GM12801 (cell line): ENCODE measurements around the gene ARV1.

Experiments used
- TF ChIP-seq, protein P1 (sequence below): IDR thresholded peaks from one replicate; pipeline ENCODE4 v1.5.1; 2011; ENCODE audit warnings: control low read depth; ENCODE audit not compliant: insufficient read length; ENCODE audit errors: extremely low read depth

Gene ARV1

DNA sequence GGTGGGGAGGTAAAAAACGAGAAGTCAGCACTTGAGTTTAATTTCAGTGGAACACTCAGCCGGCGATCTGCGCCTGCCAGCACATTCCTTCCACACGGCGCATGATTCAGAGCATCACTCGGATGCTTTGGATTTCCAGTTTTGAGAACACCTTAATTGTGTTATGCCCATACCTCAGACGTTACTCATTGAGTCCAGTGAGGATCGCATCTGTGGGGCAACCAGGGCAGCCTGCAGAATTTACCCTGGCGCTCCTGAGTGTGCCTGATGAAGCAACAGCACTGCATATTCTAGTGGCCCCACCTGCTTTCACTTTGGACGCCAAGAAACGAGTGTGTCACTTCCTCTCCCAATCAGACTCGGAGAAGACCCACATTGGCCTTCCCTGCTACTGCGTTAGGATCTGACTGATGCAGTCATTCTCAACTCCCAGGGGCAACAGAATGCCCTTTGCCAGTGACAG is 41.3 kb downstream of the ARV1 start:
- TF ChIP-seq, protein P1, sequence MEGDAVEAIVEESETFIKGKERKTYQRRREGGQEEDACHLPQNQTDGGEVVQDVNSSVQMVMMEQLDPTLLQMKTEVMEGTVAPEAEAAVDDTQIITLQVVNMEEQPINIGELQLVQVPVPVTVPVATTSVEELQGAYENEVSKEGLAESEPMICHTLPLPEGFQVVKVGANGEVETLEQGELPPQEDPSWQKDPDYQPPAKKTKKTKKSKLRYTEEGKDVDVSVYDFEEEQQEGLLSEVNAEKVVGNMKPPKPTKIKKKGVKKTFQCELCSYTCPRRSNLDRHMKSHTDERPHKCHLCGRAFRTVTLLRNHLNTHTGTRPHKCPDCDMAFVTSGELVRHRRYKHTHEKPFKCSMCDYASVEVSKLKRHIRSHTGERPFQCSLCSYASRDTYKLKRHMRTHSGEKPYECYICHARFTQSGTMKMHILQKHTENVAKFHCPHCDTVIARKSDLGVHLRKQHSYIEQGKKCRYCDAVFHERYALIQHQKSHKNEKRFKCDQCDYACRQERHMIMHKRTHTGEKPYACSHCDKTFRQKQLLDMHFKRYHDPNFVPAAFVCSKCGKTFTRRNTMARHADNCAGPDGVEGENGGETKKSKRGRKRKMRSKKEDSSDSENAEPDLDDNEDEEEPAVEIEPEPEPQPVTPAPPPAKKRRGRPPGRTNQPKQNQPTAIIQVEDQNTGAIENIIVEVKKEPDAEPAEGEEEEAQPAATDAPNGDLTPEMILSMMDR, result no peak

DNA sequence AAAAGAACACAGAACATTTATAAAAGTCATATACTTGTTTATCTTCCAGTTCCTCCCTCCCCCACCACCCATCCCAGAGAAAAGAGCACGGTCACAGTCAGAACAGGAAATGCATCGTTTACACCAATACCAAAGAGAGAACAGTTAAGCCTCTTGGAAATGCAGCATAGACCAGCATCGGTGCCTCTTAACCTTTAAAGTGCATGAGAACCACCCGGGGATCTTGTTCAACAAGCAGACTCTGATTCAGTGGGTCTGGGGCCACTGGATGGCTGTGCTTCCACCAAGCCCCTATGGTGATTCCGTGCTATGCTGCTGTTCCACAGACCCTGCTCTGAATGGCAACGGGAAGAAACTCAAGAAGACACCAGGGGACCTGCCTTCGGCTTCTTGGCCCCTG is 41.9 kb downstream of the ARV1 start:
- TF ChIP-seq, protein P1, result no peak

DNA sequence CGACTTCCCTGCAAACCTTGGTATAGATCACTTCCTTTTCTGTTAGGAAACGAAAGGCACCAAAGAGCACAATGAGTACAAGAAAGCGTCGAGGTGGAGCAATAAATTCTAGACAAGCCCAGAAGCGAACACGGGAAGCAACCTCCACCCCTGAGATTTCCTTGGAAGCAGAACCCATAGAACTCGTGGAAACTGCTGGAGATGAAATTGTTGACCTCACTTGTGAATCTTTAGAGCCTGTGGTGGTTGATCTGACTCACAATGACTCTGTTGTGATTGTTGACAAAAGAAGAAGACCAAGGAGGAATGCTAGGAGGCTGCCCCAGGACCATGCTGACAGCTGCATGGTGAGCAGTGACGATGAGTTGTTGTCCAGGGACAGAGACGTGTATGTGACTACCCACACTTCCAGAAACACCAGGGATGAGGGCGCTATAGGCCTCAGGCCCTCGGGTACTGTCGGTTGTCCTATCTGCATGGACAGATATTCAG is 42.7 kb downstream of the ARV1 start:
- TF ChIP-seq, protein P1, result no peak

DNA sequence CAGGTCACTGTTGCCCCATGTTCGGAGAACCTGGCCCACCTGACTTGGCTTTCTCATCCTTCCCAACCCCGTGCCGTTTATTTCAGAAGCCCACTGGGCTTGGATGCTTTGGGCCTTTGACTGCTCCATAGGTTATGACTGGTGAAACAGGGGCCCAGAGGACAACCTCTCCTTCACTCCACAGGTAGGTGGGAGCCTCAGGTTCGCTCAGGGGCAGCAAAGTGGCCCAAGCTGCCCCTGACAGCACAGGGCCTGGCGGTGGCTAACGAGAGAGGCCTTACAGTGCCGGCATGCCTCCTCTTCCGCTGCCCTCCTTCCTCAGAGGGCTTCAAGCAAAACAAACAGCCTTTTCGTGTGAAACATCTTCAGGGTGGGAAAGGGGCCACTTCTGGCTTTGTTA is 44.3 kb downstream of the ARV1 start:
- TF ChIP-seq, protein P1, result no peak

DNA sequence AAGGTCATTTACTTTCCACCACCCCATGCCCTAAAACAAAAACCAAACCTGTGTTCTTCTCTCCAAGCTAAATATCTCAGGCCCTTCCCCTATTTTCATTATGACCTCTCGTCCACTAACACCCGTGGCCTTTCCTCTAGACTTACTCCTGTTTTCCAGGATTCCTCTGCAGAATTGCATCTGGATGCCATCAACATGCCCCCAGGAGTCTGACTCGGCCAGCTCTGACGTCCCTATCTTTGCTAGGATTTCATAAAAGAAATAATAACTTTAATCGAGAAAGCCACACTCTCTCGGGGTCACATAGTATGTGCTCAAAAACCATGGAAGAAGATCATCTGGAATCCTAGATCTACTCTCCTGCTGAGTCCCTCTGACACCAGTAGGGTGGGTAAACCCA is 47.7 kb downstream of the ARV1 start:
- TF ChIP-seq, protein P1, result no peak

DNA sequence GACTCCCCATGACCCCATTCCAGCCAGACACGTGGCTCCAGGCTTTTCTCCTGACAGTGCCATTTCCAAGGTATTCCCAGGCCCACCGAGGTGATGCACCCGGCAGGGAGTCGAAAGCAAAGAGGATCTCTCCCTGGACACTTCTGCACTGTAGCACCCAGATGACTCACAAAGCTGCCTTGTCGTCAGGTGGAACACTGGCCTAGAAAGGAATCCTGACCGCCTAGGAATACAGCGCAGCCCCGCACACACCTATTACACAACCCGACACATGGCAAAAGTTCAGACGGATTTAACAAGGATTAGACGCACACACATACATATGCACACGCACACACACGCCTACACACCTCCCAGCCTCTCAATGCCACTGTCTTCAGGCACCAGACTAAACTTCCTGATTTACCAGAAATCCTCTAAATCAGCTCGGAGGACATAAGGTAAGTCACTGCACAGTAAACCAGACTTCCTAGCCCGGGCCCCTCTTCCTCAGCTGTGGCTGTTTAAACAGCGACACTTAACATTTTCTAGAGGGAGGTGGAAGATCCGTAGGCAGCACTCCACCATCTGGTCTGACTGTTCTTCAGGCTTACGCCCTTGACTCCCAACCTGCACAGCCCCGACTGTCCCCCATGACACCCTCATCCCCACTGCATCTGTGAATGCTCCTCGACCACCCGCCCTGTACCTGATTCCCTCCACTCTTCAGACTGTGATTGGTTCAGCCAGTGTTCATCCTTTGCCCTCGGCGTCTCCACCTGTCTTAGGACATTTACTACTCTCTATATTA is 48.4 kb downstream of the ARV1 start:
- TF ChIP-seq, protein P1, result no peak

DNA sequence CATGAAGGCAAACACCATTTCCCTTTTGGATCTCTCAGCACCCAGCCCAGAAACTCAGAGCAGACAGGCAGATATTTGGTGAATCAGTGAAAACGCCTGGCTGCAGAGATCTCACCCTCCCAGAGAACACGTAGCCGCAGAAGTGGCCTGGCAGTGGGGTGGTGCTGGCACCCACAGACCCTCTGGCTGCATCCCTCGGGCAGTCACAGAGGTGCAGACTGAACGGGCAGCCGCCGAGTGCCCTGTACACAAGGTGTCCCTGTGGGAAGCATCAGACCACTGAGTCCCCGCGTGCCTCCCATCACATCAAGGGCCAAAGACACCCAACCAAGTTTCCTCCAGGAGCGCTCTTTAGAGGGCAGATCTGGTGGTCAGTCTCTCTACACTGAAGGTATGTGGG is 49.1 kb downstream of the ARV1 start:
- TF ChIP-seq, protein P1, result no peak
